GM19035 (cell line): ENCODE data around the gene SLC9C1.

Experiments
- ATAC-seq: cut with Tn5 transposase; IDR thresholded peaks from one replicate; pipeline ENCODE4 v1.9.1; 2021; ENCODE audit not compliant: unreplicated experiment

The SLC9C1 gene

GRCh38 chr3:112115806-112116383, 178.1 kb downstream of the SLC9C1 start:
- ATAC-seq: no peak

GRCh38 chr3:112115161-112115739, 178.8 kb downstream of the SLC9C1 start:
- ATAC-seq: peak; percentile 42

GRCh38 chr3:112114576-112115160, 179.3 kb downstream of the SLC9C1 start:
- ATAC-seq: no peak

GRCh38 chr3:112111785-112112402, 182.1 kb downstream of the SLC9C1 start:
- ATAC-seq: peak; percentile 45

- ATAC-seq: no peak
Measured at GRCh38 chr3:112109322-112109721, 184.7 kb downstream of the SLC9C1 start.

GRCh38 chr3:112104774-112105173, 189.2 kb downstream of the SLC9C1 start:
- ATAC-seq: no peak

GRCh38 chr3:112101916-112102315, 192.1 kb downstream of the SLC9C1 start:
- ATAC-seq: no peak

GRCh38 chr3:112097378-112097777, 196.6 kb downstream of the SLC9C1 start:
- no peak for ATAC-seq

GRCh38 chr3:112096176-112096575, 197.8 kb downstream of the SLC9C1 start:
- no peak for ATAC-seq

GRCh38 chr3:112095731-112096130, 198.3 kb downstream of the SLC9C1 start:
- no peak for ATAC-seq

GRCh38 chr3:112093180-112093522, 200.9 kb downstream of the SLC9C1 start:
- no peak for ATAC-seq

GRCh38 chr3:112092496-112093179, 201.4 kb downstream of the SLC9C1 start:
- ATAC-seq: no peak

GRCh38 chr3:112090887-112091586, 203.0 kb downstream of the SLC9C1 start:
- no peak for ATAC-seq
